Medulla oblongata (tissue), 1 donor: Measurements from ENCODE around the gene AMMECR1.
"Not testable (repeated sequence)": the region's sequence is repeated elsewhere in the genome, so short reads cannot be mapped to it uniquely, and the experiment has no call there.

Experiments used
- DNase-seq: peaks from one replicate; pipeline ENCODE4 v3.0.0-alpha.2; 2015; ENCODE audit errors: extremely low spot score

AMMECR1 gene

DNA sequence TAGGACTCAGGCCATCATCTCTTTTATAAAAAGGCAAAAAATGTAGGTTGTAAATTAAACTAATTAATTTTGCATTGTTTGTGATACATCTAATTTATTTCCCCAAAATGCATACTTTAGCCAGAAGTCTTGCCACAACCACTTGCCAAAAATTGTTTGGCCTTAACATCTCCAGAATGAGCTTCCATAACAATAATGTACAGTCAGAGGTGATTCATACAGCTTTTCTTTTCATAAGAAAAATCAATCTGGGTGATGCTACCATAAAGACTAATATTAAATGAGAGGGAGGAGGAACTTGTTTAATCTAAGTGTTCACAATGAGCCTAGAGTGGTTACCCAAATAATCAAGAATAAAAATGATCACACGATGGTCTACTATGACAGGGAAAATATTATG lies 59.3 kb downstream of the AMMECR1 start:
- DNase-seq = no peak

DNA sequence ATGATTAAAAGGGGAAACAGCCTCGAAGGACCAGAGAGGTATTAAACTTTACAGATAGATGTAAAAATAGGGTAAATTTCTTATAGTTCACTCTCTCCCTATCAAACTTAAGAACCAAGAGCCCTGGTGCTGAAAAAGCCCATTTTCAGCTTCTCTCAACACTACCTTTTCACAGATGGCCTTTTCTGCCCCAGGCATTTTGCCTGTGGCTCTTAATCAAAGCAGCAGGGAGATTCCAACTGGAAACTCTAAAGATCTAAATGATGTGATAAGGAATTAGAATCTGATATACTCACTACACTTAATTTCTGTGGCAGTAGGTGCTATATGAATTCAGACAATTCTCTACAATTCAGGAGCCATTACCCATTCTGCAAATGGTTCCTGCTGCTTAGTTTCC lies 60.0 kb downstream of the AMMECR1 start:
- DNase-seq = no peak

DNA sequence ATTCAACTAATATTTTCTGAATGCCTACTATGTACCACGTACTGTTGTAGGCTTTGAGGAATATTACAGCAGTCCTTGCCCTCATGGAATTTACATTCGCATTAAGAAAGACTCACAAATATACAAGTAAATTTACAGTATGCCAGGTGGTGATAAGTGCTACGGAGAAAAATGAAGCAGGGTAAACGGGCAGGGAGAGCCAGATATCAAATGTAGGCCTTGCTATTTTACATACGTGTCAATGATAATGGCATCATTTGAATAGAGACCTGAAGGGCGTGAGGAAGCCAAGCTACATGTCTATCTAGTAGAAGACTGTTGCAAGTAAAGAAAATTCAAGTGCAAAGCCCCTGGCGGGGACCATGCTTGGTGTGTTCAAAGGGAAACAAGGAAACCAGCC lies 65.2 kb downstream of the AMMECR1 start:
- DNase-seq = no peak

DNA sequence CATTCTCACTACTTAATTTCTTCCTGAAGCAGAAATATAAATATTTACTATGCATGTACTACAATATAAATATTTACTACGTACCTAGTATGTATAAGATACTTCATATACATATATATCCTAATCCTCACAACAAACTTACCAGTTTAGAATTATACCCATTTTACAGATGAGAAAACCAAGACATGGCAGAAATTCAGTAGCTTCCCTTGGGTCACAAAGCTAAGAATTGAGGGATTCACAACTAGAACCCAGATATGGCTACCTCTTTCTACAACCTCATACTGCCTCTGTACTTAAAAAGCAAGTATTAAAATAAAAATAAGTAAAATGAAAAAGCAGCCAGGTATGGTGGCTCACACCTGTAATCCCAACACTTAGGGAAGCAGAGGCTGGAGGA lies 65.9 kb downstream of the AMMECR1 start:
- no peak for DNase-seq

DNA sequence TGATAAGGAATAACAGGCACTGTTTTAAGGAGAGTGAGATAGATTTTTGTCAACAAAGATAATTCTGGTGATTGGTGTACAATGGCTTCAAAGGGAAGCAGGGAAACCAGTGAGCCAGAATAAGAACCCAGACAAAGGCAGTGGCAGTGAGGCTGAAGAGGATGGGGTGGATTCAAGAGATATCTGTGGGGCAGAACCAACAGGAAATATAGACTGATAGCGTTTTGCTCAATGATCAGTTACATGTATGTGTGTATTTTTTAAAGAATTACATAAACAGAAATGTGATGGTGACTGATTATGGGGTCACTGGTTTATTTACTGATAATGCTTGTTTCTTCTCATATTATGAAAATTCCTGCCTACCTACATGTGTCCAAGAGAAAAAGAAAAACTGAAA lies 66.4 kb downstream of the AMMECR1 start:
- DNase-seq = no peak

DNA sequence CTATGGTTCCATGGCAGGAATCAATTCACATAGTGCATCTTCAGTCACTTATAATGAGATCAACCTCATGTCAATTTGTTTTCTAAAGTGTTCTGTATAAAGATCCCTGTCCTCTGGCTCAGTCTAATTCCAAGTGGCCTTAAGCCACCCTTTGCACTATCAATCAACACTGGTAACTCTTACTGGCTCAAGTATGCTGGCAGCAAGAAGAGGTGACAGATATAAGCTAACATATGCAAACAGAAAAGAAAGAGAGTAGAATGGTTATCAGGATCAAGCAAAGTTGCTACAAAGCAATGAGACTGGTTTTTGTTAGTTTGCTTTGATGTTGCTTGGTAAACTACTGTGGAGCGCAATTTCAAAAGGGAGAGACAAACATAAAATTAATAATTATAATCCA lies 67.0 kb downstream of the AMMECR1 start:
- no peak for DNase-seq

DNA sequence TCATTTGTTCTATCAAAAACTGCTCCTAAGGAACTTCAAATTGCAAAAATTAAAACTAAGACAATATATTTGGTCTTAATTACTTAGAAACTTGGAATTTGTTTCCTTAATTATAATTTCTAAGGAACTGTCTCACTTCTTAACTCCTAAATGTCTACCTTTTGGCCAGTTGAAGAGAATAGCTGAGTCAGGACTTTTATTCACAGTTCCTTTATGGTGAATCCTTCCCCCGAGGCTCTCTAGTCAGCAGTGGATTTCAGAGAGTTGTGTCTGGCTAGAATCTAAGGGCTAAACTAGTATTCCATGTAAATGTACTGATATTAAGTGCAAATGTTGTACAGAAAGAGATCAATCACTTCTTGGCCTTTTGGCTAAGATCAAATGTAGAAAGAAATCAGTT lies 69.3 kb downstream of the AMMECR1 start:
- DNase-seq = no peak

DNA sequence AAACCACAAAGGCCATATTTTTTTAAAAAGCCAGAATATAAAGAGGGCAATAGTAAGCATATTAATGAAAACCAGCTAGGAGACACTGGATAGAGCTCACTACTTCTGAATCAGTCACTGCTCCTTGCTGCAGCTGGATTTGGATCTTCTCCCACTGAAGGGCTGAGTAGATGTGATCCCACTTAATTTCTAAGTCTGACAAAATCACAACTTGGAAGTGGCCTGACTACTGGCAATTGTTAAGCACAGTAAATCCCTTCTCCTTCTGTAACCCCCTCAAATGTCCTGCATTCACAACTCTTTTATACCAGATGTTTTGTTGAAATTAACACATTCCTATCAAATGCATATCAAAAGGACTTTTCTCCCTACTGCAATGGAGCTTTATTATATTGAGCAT lies 72.9 kb downstream of the AMMECR1 start:
- no peak for DNase-seq

DNA sequence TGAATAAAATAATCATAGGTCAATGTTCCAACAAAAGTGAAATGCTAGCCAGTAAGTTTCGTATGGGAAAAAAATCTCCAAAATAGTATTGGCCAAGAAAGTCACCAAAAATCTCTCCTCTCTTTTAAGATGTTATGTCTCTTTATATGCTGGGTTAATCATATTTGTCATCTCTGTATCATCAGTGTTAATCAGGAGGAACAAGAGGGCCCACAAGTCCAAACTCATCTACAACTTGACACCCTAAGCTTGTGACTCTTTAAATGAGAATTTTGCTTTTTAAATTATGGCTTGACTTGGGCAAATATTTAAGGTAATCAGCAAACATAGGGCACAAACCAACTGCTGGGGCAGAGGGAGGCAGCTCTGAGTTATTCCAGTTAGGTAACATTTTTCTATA lies 75.5 kb downstream of the AMMECR1 start:
- no peak for DNase-seq

DNA sequence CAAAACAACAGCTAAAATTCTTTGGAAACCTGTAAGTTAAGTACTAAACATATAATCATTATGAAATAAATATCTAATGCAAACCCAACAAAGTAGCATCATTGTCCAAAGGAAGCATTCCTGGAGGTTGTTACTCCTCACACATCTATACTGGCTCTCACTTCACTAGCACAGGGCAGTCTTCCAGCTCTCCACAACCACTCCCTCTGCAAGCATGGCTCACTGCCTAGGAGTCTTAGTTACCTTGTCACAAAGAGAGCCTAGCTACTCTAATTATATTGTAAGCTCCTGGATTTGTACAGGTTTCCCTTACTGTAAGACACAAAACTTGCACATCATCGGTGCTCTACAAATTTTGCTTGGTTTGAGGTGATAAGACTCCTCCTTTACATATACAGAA lies 76.1 kb downstream of the AMMECR1 start:
- DNase-seq = peak; percentile 7

DNA sequence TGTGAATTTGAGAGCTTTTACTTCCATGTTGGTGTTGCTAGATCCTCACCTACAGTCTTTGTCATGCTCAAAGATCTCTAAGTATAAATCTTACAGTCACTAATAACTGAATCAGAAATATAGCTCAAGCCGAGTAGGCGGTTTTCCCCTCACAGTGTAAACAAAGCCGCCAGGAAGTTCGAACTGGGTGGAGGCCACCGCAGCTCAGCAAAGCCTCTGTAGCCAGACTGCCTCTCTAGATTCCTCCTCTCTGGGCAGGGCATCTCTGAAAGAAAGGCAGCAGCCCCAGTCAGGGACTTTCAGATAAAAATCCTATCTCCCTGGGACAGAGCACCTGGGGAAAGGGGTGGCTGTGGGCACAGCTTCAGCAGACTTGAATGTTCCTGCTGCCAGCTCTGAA lies 79.6 kb downstream of the AMMECR1 start:
- DNase-seq = not testable (repeated sequence)

DNA sequence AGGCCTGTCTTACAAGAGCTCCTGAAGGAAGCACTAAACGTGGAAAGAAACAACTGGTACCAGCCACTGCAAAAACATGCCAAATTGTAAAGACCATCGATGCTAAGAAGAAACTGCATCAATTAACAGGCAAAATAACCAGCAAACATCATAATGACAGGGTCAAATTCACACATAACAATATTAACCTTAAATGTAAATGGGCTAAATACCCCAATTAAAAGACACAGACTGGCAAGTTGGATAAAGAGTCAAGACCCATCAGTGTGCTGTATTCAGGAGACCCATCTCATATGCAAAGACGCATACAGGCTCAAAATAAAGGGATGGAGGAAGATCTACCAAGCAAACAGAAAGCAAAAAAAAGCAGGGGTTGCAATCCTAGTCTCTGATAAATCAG lies 86.4 kb downstream of the AMMECR1 start:
- not testable (repeated sequence) for DNase-seq

DNA sequence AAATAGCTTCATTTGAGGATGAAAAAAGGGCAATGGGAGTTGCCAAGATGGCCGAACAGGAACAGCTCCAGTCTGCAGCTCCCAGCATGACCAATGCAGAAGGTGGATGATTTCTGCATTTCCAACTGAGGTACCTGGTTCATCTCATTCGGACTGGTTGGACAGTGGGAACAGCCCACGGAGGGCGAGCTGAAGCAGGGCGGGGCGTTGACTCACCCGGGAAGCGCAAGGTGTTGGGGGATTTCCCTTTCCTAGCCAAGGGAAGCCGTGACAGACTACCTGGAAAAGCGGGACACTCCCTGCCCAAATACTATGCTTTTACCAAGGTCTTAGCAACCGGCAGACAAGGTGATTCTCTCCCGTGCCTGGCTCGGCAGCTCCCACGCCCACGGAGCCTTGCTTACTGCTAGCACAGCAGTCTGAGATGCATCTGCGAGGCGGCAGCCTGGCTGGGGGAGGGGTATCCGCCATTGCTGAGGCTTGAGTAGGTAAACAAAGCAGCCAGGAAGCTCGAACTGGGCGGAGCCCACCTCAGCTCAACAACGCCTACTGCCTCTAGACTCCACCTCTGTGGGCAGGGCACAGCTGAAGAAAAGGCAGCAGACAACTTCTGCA lies 88.3 kb downstream of the AMMECR1 start:
- DNase-seq = not testable (repeated sequence)

DNA sequence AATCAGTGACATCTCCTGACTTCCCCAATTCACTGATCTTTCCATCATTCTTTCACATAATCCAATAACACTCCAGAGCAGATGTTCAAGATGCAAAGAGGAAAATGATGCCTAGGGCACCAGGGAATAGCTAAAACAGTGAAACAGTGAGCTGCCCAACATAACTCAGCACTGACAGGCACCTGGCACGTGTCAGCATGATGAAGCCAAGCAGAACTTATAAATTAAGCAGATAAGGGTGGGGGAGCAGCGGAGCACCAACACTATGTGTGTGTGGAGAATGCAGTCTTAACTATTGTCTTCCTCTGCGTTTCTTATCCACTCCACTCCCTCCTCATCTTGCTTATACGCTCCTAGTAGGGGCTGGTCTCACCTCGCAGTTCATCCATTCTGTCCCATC lies 89.4 kb downstream of the AMMECR1 start:
- no peak for DNase-seq

DNA sequence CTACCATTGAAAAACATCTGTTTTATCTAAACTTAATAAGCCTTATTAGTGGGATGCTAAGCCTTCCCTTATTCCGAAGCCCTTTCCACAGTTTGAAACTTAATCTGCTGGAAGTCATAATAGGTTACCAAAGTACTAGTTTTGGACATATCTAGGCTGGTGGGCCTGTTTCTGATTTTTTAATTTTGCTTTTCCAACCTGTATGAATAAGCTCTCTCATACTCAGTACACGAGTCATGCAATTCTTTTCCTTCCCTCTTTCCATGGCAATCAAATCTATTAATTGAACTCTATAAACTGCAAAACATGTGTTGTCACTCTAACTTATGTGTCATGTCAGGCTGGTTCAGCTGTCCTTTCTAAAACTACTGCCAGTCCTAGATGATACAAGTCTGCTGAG lies 91.0 kb downstream of the AMMECR1 start:
- no peak for DNase-seq

DNA sequence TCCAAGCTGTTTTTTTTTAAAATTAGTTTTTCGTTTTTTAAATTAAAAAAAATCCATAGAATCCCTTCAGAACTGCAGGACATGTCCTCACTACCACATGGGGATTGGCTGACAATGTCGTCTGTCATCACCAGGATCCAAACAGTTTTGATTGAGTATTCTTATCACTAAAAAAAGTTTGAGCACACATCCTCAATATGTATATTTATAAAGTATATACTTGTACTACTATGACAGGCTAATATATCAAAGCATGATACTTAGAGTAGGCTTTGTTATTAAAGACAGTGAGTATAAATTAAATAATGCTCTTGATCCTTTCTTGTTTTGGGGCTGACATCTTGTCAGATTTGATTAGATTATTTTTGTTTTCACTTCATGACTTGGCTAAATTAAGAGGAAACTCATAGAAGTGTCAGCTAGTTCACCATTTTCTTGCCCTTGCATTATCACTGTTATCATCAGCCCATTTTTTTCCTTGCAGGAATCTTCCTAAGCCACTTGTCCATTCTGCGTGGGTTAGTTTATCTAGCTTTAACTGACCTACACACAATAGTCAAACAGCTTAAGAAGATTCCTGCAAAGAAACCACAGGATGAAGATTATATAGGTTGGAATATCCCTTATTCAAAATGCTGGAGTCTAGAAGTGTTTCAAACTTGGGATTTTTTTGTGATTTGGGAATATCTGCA lies 92.8 kb downstream of the AMMECR1 start:
- DNase-seq = no peak

DNA sequence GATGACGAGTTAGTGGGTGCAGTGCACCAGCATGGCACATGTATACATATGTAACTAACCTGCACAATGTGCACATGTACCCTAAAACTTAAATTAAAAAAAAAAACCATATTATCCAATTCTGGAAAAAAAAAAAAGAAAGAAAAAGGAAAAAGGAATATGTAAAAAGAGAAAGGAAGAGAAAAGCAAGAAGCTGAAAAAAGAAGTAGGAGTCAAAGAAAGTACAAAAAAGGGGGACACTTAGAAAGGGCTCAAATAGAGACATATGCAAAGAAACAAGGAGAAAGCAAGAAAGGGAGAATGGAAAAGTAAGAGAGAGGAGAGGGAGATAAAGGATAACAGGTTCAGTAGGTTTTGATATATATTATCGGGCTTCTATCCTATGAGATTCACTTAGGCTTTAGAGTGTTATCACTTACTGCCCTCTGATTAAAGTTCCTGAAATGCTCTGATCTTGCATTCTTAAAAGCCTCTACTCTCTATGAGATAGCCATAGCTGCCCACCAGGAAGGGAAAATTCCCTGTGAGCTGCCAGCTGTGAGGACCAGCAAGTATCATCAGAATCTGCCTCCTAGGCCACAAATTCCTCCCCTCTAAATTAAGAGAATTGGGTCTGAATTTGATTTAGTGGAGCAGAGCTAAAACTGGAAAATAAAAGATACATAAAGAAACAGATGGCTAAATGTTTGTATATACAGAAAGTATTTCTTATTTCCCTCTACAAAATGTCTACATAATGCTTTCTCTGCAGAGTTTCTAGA lies 95.2 kb downstream of the AMMECR1 start:
- DNase-seq = no peak

DNA sequence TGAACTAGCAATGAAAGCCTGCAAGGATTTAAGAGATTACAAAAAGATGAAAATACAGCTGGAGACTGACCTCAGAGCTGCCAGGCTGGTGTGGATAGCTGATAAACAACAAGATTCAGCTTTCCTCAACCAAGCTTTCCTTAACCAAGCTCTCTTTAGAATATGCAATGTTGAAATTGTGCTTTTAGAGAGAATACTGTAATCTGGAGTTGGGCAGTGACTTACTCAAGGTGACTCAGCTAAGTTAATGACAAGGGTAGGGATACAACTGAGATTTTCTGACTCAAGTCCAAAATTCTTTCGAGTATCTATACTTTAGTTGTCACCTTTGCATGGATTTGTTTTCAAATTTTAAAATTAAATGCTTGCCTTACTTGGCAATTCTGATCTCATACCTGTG lies 98.0 kb downstream of the AMMECR1 start:
- no peak for DNase-seq

DNA sequence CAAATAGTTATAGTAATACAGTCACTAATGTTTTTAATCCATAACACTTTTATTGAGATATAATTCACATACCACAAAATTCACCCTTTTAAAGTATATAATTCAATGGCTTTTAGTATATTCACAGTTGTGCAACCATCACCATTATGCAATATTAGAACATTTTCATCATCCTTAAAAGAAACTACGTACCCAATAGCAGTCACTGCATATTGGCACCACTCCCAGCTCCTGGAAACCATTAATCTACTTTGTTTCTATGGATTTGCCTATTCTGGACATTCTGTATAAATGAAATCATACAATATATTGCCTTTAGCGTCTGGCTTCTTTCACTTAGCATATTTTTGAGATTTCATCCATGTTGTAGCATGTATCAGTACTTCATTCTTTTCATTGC lies 99.3 kb downstream of the AMMECR1 start:
- no peak for DNase-seq

DNA sequence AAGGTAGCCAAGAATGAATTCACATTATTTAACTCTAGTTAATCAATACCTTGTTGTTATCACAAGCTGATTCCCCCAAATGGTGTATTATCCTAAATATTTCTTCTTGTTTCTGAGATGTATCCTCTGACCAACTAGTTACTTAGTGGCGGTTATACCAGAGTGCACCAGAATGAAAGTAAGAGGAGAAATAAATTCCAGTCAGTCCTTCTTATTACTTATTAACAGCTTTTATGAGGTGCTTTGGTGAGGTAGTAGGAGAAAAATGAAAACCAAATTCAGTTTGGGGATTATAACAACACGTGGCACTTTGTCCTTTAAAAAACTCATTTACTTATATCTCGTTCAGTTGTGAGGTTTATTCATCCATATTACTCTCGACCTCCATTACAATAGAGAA lies 101.9 kb downstream of the AMMECR1 start:
- no peak for DNase-seq

DNA sequence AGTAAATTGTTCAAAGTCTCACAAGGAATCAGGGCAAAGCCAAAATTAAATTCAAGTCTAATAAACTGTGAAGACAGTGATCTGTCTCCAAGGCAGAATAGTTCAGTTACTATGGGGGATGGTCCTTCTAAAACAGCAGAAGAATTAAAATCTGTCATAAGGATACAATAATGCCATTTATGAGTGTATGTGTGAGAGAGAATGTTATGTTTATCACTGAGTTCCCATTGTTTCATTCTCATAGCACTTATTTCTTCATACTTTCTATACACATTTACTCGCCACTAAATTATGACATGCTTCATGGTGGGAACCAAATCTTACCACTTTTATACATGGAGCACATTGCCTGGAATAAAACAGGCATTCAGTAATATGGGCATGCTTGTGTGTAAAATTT lies 102.5 kb downstream of the AMMECR1 start:
- DNase-seq = no peak

DNA sequence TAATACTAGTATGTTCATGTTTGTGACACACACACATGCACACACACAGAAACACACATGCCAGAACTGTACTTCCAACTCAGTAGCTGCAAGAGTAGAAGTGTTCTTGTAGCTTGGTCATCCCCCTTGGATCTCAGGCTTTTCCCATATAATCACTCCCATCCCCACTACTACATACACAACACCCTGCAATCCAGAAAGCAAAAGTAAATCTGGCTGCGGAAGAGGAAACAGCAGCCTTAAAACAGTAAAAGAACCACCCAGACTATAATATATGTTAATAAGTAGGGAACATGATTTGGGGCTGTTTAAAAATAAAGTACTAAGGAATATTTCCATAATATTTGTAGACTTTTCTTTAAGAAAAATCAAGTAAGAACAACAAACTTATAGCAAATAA lies 103.2 kb downstream of the AMMECR1 start:
- no peak for DNase-seq

DNA sequence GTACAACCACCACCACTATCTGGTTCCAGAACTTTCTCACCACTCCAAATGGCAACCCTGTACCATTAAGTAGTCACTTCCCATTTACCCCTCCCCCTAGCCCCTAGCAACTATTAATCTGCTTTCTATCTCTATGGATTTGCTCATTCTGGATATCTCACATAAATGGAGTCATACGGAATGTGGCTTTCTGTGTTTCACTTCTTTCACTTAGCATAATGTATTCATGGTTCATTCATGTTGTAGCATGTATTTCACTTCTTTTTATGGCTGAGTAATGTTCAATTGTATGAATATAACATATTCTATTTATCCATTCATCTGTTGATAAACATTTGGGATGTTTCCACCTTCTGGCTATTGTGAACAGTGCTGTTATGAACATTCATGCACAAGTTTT lies 104.7 kb downstream of the AMMECR1 start:
- DNase-seq = no peak
